GM12865 (cell line): ENCODE data around the gene IZUMO4.

Experiments
- DNase-seq: peaks from one replicate; pipeline ENCODE4 v3.0.0; 2010; ENCODE audit warnings: low read depth
- H3K4me3 ChIP-seq: 2 replicates; pipeline ENCODE4 v1.5.1; 2011; ENCODE audit warnings: mild to moderate bottlenecking, low read depth, low read length, control low read depth
- TF ChIP-seq, protein P1 (sequence below): IDR thresholded peaks from 2 replicates; pipeline ENCODE4 v1.5.1; 2011; ENCODE audit warnings: low read length, control low read depth, low read depth, inconsistent platforms; ENCODE audit not compliant: insufficient read depth; ENCODE audit errors: missing control alignments

Gene IZUMO4

DNA sequence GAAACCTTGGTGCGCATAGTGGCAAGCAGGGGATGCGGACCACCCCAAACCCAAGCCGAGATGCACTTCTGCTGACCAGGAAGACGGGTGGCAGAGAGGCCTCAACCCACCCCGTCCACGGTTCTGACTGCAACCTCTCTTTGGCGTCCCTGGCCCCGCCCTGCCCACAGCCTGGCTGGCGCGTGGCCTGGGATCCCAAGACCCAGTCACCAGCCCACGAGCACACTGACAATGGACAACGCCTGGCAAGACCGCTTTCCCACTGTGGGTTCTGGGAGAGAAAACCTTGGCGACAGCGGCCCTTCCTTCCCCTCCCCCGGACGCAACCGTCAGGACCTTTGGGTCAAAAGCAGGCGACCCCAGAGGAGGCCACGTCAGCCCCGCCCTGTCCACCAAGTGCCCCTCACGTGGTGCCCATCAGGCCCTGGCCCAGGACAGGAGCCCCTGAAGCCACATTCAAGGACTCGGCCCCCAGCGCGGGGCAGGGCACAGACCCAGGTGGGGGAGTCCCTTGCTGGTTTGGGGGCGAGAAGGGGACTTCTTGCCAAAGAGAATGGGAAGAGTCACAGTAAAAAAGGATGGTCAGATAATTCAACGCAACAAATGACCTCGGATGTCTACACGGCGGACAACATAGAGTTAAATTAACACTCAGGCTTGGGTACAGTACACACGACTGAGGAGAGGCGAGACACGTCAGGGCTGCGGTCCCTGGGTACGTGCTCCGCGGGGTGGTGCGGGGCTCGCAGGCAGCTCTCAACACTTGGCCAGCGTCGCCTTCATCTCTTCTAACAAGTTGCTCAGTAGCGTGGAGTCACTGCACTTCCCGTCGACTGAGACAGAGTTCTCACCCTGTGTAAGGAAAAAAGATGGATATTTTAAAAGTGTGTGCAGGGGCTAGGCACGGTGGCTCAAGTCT is 5.0 kb downstream of the IZUMO4 start:
- TF ChIP-seq, protein P1, sequence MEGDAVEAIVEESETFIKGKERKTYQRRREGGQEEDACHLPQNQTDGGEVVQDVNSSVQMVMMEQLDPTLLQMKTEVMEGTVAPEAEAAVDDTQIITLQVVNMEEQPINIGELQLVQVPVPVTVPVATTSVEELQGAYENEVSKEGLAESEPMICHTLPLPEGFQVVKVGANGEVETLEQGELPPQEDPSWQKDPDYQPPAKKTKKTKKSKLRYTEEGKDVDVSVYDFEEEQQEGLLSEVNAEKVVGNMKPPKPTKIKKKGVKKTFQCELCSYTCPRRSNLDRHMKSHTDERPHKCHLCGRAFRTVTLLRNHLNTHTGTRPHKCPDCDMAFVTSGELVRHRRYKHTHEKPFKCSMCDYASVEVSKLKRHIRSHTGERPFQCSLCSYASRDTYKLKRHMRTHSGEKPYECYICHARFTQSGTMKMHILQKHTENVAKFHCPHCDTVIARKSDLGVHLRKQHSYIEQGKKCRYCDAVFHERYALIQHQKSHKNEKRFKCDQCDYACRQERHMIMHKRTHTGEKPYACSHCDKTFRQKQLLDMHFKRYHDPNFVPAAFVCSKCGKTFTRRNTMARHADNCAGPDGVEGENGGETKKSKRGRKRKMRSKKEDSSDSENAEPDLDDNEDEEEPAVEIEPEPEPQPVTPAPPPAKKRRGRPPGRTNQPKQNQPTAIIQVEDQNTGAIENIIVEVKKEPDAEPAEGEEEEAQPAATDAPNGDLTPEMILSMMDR = no peak
- no peak overlapping the region for H3K4me3 ChIP-seq
- no peak for DNase-seq

DNA sequence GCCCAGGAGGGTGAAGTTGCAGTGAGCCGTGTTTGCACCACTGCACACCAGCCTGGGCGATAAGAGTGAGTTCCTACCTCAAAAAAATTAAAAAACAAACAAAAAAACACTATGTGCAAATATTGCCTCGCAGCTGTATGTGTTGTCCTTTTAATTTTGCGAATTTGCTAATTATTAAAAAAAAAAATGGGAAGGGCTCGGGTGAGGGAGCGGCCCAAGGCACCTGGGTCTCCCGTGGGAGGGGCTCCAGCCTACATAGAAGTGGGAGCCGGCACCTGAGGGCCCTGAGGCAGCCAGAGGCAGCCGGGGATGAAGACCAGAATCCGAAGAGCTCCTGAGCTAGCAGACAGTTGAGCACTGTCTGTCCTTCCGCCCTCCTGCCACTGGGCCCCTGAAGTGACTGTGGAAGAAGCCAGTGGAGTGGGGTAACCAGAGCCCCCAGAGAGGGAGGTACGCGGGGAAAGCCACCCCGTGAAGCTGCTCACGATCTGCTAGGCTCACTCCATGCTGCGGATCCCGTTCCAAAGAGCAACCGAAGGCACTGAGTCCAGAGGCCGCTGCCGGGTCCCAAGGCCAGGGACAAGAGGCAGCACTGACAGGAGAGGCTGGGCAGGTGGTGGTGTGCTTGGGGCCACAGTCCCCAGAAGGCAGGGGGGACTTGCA is 6.5 kb downstream of the IZUMO4 start:
- H3K4me3 ChIP-seq = no peak overlapping the region
- DNase-seq = no peak
- TF ChIP-seq, protein P1 = no peak

DNA sequence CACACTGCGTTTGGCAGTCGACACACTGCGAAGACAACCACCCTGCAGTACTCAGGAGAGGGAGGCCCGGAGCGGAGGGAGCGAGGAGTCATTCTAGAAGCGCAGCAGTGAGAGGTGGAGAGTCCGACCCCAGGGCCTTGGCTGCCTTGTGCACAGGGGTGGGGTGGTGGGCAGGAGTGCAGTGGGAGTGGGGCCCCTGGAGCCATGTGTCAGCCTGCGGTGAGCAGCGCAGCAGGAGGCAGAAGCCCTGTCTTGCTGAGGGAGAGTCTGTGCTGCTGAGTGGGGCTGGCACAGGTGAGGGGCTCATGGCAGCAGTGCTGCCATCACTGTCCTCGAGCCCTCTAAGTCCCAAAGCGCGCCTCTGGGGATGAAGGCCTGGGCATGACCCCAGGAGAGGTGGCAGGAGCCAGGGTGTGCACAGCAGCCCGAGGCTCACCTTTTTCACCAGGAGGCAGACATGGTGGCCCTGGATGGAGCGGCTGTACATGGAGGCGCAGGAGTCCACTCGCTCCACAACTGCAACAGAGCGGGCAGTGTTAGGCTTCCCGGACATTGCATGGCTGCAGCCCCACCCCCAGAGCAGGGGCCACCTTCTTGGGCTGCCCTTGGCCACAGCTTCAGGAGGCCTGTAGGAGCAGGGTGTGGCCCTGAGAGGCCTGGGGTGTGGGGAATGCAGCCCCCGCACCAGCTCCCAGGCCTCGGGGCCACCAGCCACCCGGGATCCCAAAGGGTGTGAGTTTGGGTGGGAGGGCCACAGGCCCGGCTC is 11.7 kb downstream of the IZUMO4 start:
- TF ChIP-seq, protein P1 = no peak
- no peak overlapping the region for H3K4me3 ChIP-seq
- DNase-seq = no peak

DNA sequence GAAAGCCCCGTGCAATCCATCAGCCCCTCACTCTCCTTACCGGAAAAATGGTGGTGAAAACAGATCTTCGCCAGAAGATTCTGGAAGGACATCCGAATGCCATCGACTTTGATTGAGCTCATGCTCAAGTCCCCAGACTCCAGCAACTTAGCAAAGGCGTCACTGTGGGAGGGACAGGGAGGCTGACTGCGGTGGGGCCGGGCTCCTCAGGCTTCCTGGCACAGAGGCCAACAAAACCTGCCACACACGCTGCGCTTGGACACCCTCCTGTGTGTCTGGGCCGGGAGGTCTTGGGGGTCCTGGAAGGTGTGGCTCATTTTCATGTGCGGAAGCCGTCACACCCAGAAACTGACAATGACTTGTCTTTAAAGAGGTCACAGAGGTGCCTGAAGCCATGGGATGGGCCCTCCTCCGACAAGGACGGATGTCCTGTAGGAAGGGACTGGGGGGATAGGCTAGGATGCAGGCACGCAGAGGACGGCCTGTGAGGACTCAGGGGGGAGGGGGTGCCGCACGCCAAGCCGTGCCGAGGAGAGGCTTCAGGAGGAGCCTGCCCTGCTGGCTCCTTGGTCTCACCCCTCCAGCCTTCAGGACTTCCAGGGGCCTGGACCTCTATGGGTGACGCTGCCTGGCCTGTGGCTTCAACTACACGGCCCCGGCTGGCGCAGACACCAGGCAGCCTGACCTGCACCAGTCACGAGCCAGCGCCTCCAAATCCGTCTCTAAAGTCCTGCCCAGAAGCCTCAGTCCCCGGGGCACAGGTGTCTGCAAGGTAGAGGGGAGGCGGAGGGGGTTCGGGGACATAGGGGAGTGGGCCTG is 12.5 kb downstream of the IZUMO4 start:
- no peak for DNase-seq
- H3K4me3 ChIP-seq = no peak overlapping the region
- TF ChIP-seq, protein P1 = no peak

DNA sequence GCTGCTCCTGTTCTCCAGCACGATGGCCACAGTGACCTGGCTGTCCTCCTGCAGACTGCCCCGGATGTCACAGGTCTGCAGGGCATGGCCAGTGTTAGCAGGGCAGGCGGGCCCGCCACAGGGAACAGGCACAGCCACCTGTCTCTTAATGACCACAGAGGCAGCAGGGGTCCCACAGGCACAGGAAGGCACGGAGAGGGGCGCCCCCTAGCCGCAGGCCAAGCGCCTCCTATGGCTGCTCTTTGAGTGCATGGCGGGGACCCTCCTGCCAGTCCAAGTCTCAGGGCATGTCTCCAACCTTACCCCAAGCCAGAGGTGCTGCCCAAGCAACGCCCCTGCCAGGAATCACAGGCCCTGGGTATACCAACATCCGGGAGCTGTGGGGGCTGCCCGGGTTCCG is 14.1 kb downstream of the IZUMO4 start:
- no peak overlapping the region for H3K4me3 ChIP-seq
- TF ChIP-seq, protein P1 = no peak
- DNase-seq = no peak

DNA sequence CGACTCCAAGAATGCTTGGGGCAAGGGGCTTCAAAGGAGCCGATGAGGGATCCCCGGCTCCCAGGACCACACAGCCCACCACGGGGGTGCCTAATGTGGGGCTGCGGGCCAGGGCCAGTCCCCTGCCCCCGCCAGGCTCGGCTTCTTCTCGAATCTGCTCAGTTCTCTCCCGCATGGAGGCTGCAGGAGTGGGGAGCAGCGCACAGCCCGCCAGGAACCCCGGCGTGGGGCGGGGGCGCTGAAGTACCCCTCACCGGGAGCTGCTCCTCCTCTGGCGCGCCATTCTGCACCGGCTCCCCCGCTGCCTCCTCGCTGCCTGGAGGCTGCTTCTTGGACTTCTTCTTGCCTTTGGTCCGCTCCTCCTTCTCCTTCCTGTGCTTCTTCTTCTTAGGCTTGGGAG is 14.7 kb downstream of the IZUMO4 start:
- H3K4me3 ChIP-seq = no peak overlapping the region
- TF ChIP-seq, protein P1 = no peak
- DNase-seq = no peak
